CD4-positive, alpha-beta T cell treated with Interleukin-21 for 1 hour (primary cell): ENCODE data around the gene ZMYND11.
"Not testable (repeated sequence)": the region's sequence is repeated elsewhere in the genome, so short reads cannot be mapped to it uniquely, and the experiment has no call there.

Experiments used
- DNase-seq: peaks from one replicate; pipeline ENCODE4 v3.0.0-alpha.2; 2020

ZMYND11 gene

DNA sequence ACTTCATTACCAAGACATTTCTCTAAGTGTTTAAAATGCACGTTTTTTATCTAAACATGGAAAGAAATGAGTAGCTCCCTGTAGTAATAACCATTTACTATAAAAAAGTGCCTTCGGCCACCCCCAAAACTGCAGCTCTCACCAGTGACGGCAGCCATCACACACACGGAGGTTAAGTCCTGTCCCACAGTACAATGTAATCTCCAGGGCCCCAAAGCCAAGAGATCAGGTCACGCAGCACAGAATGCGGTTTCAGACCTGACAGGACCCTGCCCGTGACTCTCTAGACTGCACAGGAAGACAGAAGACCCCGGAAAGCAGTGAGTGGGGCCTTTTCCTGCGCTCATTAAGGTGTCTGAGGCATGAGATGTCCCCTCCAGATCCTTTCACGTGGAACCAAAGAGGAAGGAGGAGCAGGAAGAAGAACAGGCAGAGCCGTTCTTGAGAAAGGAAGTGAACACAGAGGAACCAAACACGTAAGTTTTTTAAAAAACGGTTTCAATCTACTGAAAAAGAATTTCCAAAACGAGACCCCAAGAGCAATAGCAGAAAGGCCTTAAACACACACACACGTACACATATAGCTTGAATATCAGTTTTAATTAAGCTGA lies 125.7 kb downstream of the ZMYND11 start:
- DNase-seq: no peak

DNA sequence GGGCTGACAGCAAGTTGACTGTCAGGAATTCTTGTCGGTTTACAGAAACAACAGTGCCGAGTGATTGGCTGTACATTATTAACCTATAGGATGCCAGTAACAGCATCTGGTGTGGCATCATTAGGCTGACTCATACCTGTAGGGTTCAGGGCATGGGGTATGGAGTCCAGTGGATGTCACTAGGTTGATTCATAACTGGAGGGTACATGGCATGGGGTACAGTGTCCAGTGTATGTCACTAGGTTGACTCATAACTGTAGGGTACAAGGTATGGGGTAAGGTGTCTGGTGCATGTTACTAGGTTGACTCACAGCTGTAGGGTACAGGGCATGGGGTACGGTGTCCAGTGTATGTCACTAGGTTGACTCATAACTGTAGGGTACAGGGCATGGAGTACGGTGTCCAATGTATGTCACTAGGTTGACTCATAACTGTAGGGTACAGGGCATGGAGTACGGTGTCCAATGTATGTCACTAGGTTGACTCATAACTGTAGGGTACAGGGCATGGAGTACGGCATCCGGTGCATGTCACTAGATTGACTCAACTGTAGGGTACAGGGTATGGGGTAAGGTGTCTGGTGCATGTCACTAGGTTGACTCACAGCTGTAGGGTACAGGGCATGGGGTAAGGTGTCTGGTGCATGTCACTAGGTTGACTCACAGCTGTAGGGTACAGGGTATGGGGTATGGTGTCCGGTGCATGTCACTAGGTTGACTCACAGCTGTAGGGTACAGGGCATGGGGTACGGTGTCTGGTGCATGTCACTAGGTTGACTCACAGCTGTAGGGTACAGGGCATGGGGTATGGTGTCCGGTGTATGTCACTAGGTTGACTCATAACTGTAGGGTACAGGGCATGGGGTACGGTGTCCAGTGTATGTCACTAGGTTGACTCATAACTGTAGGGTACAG lies 129.2 kb downstream of the ZMYND11 start:
- not testable (repeated sequence) for DNase-seq

DNA sequence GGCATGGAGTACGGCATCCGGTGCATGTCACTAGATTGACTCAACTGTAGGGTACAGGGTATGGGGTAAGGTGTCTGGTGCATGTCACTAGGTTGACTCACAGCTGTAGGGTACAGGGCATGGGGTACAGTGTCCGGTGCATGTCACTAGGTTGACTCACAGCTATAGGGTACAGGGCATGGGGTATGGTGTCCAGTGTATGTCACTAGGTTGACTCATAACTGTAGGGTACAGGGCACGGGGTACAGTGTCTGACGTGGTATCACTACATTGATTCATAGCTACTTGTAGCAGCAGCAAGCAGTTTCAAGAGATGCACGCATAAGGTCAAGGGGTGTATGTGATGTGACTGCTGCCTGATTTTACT lies 129.8 kb downstream of the ZMYND11 start:
- DNase-seq: not testable (repeated sequence)

DNA sequence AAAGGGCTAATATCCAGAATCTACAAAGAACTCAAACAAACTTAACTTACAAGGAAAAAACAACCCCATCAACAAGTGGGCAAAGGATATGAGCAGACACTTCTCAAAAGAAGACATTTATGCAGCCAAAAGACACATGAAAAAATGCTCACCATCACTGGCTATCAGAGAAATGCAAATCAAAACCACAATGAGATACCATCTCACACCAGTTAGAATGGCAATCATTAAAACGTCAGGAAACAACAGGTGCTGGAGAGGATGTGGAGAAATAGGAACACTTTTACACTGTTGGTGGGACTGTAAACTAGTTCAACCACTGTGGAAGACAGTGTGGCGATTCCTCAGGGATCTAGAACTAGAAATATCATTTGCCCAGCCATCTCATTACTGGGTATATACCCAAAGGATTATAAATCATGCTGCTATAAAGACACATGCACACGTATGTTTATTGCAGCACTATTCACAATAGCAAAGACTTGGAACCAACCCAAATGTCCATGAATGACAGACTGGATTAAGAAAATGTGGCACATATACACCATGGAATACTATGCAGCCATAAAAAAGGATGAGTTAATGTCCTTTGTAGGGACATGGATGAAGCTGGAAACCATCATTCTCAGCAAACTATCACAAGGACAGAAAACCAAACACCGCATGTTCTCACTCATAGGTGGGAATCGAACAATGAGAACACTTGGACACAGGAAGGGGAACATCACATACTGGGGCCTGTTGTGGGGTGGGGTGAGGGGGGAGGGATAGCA lies 130.7 kb downstream of the ZMYND11 start:
- not testable (repeated sequence) for DNase-seq

DNA sequence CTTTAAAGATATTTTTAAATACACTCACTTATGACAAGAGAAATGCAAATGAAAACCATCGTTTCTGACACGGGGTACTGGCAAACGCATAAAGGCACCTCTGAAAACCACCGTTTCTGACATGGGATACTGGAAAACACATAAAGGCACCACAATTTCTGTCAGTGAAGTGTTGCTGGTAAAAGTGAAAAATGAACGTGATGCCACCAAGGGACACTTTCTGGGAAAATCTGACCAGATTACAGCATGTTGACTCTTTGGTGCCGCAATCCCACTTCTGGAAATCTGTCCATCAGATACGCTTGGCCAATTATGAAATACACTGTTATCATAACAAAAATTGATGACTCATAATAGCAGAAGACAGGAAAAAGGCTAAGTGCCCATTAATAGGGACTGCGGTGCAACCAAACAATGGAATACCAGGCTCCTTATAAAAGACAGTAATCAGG lies 131.7 kb downstream of the ZMYND11 start:
- DNase-seq: no peak

DNA sequence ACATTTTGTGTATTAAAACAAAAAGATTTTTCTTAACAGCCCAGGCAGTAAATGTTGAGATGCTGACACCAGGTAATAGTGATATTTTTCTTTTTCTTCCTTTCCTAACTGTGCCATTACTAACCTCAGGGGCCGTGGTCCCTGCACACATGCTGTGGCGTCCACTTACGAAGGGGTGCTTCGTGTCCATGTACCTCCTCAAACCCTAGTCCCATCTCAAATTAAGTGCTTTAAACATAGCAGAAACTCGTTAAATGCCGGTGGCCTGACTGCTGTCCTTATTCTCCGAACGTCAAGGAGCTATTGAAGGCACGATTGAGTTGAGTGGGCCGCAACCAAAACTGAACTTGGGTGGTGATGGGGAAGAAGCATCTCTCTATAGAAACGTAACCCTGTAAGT lies 132.4 kb downstream of the ZMYND11 start:
- no peak for DNase-seq

DNA sequence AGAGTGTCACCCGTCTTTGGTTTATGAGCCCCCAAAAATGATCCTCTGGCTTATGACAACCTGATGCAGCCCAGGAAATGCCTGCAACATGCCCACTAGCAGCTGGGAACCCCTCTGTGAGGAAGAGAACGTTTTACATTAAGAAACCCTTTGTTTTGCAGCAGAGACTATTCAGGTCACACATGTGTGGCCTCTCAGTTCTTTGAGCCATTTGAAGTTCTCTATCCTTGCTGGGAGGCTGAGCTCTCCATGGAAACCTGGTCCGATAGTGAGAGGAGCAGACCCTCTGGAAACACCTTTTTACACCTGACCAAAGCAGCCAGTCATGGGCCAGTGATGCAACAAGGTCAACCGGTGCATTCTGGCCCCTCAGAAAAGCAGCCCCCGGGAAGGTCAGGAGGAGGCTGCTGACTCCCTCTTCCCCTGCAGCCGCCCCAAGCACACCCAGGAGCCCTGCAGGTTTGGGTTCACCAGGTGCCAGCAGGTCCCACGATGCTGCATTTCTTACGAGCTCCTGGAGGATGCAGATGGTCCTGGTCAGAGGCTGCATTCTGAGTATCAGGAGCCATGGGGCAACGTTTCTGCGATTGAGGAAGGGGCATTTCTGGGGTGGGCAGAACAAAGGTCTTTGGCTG lies 134.3 kb downstream of the ZMYND11 start:
- DNase-seq: no peak

DNA sequence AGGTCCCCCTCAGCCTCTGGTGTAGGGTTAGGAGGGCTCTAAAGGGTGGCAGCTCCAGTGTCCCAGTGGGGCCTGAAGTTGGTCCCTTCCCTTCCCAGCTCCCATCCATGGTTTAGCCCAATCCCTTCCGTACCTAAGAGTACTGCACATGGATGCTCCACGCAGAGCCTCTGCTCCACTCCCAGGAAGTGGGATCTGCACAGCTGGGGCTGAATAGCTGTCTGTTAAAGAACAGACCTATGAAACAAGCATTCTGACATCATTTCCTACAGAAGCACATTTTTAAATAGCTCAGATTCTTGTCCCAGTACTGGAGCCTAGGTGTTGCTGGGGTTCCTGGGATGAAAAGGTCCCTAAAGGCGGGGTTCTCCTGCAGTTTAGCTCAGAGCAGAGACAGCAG lies 135.9 kb downstream of the ZMYND11 start:
- no peak for DNase-seq

DNA sequence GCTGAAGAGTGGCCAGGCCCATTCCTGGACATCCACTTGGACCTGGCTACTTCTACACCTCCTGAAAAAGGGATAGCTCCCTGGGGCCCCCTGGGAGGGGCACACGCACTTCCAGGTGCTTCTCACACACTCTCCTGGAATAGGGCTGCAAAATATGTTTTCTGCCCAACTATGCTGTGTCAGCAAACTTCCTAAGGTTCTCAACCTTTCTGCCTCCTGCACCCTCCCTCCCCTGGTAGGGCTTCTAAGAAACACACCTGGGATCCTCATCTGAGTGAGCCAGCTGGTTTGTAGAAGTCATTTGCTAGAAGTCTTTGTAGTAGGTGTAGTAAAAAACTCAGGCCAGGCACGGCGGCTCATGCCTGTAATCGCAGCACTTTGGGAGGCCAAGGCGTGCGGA lies 136.5 kb downstream of the ZMYND11 start:
- no peak for DNase-seq

DNA sequence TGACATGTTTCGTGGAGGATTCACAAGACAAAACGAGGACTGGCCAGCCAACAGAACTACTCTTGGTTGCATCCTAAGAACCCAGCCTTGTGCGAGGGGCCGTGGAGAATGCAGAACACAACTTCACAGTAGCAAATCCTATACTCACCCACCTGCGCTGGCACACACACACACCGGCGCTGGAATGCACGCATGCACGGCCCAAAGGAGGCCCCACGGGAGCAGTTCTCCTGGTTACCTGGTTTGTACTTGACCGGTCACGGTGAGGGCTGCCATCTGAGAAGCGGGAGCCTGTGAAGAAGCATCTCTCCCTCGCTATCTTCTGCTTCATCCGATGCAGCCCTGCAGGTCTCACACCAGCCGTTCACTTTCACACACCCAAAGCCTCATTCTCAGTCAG lies 137.8 kb downstream of the ZMYND11 start:
- no peak for DNase-seq

DNA sequence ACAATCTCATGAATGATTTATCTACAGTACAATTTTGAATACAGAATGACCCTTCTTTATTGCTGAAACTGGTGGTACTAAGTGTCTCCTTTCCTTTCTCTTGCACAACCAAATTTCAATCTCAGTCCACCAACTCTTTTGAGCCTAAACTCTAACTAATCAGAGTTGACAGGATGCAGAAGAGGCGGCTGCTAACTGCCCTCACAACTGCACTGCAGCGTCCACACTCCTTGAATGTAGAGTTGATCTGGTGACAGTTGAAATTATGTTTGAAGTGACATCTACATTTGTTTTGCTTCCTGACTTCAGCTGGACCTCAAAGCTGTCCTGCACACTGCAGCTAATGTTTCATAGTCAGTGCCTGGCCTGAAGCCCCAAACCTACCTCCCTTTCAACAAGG lies 139.6 kb downstream of the ZMYND11 start:
- DNase-seq: no peak

DNA sequence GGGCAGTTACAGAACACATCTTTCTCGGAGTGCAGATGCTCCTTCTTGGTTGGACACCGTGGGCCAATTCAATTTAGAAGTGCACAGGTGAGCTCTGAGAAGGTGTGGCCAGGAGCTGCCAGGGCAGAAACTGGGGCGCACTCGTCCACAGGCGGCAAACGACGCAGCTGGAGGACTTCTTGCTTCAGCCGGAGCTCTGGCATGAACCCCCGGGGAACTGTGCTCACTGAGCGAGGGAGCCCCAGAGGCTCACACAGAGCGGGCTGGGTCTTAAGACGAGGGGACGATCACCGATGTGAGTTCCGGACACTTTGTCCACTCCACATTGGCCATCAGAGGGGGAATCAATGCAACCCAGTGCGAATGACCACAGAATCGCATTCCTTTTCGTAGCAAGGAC lies 140.4 kb downstream of the ZMYND11 start:
- DNase-seq: no peak

DNA sequence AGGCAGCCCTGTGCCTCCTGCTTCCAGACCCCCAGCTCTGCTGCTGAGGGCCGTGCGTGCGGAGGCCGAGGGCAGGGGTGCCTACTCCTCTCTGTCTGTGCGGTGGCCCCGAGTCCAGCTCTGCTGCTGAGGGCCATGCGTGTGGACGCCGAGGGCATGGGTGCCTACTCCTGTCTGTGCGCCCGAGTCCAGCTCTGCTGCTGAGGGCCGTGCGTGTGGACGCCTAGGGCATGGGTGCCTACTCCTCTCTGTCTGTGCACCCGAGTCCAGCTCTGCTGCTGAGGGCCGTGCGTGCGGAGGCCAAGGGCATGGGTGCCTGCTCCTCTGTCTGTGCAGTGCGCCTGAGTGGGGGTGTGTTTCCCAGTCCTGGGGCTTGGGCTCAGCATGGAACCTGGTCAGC lies 142.7 kb downstream of the ZMYND11 start:
- no peak for DNase-seq

DNA sequence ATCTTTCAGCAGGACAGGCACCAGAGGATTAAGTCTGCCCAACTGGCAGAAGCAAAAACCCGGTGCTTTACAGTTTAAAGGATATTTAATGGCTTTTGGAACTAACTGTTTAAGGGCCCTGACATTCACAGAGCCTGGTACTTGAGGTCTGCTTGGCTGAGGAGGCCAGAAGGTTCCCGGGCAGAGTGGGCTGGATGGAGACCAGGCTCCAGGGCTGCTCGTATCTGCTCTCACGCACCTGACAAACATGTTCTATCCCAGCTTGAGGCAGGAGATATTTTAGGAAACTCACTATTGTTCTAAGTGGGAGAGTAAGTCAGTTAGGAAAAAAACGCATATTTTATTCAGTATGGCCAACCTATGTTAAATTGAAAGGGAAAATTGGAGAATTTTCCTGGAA lies 143.5 kb downstream of the ZMYND11 start:
- no peak for DNase-seq

DNA sequence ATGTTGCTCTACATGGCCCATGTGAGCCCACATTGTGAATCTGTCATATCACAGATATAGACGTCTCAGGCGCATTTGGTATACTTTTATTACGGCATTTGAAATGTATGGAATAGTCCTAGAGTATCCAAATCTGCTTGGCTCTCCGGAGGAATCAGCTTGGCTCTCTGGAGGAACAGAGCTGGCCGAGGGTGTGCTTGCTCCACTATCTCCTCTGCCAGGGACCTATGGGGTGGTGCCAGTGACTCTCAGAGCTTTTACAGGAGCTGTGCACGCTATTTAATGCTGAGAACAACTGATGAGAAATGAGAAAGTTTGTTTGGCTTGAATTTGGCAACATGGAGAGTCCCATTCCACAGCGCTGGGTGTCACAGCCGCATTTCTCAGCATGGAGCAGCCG lies 144.0 kb downstream of the ZMYND11 start:
- DNase-seq: no peak

DNA sequence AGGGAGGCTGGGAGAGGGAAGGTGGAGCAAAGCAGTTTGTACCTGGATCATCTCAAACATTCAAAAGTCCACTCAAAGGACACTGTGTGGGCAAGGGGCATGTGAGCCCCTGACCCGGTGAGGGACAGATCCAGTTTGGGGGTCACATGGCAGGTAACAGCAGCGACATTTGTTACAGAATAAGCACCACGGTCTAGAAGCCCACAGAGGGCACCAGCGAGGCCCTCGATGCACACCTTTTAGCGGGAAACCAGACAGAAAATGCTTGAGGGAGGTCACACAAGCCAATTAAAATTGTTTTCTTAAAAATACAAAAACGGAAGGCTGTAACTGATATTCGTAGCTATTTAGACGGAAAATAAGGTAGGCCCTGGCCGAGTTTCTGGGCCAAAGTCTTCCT lies 144.4 kb downstream of the ZMYND11 start:
- no peak for DNase-seq

DNA sequence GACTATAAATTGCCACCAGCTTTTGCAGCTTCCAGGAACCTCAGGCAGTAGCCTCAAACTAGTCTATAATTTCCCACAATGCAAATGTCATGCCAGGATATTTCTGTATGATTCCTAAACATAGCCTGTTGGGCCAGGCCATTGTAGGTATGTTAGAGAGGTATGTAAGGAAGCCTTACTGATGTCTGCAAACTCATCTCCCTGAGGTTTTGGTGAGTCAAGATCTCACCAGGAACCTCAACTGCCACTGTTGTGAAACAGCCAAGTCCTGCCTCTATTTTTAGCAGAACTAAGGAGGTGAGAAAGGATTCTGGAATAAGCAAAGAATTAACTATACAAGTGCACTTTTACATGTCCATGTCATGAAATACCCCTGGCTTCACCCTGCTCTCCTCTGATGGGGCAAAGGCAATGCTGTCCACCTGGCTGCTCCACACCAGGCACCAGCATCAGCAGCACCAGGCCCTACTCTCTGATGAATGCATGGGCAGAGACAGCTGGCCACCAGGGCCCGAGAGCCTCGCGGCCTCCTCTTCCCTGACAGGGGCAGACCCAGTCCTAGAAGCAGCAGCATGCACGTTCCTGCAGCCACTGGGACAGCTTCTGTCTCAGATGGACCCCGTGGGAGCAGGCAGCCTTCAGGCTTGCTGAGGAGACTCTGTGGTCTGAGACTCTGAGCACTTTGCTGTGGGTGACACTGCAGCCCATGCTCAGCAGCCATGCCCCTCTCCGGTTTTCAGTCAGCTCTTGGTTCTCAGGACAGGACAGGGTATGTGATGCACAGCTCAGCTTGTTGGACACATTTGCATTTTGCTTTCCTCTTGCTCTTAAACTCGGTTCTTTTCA lies 147.3 kb downstream of the ZMYND11 start:
- no peak for DNase-seq

DNA sequence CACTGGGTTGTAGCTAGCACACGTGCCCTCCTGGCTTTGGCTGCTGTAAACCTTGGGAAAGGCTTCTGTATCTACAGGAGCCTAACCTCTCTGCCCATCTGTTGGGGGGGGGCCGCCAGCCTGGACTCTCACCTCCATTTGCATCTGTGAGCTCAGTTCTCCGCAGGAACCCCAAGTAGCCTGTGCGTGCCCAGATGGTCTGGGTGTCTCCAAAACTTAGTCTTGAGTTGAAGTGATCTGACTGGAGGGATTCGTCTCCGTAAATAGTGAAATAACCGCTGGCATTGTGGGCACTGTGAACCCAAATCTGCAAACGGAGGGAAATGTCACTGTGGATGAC lies 147.9 kb downstream of the ZMYND11 start:
- no peak for DNase-seq

DNA sequence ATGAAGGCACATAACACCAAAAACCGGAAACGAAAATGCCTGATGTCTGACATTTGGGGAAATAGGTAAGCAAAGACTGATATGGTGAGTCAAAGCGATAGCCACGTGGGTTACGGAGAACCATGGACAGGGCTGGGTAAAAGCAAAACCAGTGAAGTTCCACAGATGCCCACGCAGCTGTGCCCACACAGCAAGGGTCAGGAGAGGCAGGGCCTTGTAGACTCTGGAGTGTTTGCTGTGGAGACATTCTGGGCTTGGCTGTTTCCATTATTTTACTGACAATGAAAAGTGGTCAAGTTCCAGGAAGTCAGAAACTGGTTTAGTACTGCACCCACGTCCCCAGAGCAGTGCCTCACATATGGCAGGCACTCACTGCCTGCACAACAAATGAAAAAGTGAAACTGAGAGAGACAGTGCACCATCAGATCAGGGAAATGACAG lies 148.7 kb downstream of the ZMYND11 start:
- DNase-seq: peak; percentile 6

DNA sequence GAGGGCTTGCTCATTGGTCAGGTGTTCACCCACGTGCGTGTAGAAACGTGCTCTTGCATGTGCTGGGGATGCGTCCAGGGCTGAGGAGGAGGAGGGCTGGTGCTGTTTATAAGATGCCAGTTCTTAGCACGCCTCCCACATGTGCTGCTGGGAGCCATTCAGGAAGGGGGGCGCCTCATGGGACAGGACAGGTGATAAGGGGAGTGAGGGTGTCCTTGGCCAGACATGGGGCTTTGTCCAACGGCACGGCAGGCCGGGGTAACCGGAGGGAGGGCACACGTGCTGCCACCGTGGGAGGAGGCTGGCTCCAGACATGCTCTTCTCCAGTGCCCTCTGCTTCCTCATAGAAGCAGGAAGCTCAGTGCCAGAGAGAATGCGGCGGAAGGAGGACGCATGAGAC lies 150.0 kb downstream of the ZMYND11 start:
- no peak for DNase-seq

DNA sequence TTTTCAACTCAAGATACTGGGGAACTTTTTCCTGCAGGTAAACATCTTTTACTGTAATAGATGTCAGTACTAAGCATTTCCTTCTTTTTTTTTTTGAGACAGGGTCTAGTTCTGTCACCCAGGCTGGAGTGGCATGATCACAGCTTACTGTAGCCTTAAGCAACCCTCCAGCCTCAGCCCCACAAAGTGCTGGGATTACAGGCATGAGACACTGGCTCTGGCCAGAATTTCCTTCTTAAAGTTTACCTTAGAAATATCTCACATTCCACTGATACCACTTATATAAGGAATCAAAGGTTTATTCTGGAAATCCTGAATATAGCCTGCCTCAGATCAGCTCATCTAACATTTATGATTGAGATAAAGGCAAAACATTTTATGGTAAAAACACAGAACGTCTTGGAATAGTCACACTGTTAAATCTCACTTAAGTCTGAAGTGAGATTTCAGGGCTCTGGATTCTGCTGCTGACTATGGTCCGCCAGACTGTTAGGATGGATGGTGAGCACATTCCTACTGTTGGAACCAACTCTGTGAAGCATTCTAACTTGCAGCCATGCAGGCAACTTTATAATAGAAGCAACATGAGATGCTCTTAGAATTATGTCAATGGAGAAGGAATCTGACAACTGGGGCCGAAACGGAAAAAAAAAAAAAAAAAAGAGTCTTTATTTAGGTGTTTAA lies 151.9 kb downstream of the ZMYND11 start:
- no peak for DNase-seq

DNA sequence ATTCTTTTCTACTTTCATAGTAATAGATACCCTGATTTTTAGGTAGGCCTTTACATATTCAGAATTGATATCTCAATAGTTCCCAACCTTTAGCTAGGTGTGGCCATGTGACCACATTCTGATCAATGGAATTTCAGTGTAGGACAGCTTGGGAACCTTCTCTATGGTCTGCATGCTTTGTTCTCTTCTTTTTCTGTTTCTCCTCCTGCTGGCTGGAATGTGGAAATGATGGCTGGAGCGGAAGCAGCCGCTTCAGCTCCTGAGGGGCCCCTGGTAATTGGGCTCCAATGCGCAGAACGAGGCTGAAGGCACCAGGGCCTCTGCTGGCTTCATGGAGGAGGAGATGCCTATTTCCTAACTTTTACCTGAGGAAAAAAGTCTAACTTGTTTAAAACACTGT lies 152.6 kb downstream of the ZMYND11 start:
- DNase-seq: no peak
